ENCODE results near the gene SNRK.

Gene SNRK

DNA sequence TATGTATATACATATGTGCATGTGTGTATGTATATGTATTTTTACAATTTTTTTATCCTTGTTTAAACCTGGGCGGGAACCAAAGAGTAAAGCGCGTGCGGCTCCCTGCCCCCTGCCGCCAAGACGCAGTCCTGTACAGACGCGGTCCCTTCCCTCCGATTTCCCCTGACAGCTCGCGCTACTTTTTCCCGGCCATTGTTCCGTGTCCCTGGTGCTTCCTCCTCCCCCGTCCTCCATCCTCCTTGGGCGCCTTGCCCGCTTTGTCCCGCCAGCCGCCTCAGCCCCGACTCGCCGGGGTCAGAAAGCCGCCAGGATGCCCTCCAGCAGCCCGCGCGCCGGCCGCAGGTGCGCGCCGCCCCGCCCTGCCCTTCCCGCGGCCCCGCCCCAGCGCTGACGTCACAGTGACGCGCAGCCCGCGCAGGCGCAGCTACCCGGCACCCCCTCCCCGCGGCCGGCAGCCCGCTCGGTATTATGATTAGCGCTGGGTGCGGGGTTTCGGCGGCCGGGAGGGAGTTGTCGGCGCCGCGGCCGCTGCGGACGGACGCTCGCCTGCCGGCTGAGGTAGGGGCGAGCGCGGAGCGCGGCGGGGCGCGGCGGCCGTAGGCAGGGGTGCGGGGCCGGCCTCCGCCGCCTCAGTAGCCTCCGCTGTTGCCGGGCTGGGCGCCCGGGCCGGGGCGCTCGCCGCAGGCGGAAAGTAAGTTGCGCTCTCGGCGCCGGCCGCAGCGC lies at the start of gene SNRK:
TSS of gene SNRK (plus strand) at position 426 of the 726 bp plus-strand sequence. CDS start 16,664 bp downstream, outside the sequence.
- DNase-seq, result peak; percentile 94 to 97

DNA sequence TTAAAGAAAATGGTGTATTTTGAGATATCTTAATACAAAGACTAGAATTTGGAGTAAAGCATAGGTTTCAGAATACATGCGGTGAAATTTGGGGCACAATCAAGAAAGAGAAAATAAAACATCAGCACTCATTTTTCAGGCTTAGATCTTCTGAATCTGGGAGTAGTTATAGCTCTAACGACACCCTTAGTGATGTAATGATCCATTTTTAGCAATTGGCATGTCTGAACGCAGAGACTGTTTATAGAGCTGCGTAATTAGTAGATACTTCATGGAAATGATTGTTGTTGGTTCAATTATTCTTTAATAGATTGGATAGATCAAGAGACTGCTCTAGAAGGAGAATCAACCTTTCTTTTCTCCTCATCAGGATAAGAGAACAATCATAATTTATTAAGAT lies 47.5 kb upstream of the SNRK start:
- DNase-seq, result no peak

- no peak for DNase-seq
These were observed 46.6 kb upstream of the SNRK start for GRCh38 chr3:43239755-43240154.

- no peak for DNase-seq
These were observed 42.5 kb upstream of the SNRK start for GRCh38 chr3:43243590-43244587.

GRCh38 chr3:43244694-43245093 lies 41.6 kb upstream of the SNRK start:
- no peak for DNase-seq

DNA sequence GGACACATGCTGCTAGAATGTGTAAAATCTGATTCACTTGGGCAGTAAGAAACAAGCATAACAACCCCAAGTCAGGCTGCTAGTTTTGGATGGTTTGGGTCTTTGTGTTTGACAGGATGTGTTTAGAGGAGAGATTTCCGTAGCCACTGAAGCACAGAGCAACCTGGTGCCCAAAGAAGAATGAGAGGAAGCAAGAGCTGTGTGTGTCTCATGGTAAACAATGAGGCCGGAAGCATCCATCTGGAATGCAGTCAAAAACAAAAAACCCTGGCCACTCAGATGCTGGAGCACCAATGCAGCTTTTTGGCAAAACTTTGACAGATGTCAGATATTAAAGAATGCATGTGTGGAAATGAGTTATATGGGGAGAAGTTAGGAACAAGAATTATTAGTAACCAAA lies 39.4 kb upstream of the SNRK start:
- DNase-seq, result no peak

DNA sequence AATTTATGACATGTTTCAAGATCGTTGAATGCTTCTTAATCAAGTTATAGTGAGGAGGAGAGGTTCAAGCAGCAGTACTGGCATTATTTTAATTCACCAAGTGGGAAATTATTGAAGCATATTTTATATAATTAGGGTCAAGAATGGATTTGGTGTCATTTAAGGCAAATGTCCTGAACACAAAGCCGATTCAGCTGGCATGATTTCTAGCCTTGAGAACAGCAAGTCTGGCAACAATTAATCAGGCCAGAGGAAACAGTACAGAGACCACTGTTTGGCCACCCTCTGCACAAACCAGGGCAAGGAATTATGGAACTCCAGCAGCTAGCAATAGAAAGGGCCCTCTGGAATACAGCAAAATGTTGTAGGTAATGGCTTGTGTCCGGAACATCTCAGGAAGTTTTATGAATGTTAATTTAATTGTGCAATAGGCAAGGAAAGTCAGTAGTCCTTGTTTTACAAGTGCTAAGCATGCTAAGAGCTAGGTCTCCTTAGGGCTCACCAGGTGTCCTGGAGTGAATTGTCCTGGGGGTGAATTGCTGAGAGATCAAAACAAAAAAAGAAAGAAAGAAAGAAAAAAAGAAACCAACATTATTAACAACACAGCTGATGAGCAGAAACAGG lies 38.7 kb upstream of the SNRK start:
- no peak for DNase-seq

- no peak for DNase-seq
These were observed 38.2 kb upstream of the SNRK start for GRCh38 chr3:43248185-43248583.

DNA sequence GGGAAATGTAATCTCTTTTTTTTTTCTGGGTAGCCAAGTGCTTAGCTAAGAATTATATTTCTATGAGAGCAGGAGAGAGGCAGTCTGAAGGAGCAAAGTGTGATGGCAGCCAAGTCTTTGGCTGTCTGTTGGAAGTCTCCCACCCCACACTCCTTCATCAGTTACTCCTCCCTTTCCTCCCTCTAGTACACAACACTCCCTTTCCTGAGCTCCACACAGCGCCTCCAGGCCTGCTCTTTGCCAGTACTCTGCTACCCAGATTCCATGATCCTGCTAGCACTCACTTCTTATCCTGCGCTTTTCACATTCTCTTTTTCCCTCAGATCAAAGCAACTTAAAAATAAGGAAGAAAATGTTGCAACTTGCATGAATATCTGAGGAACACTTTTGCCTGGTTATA lies 37.4 kb upstream of the SNRK start:
- DNase-seq, result no peak

GRCh38 chr3:43249405-43249804 lies 36.9 kb upstream of the SNRK start:
- no peak for DNase-seq

DNA sequence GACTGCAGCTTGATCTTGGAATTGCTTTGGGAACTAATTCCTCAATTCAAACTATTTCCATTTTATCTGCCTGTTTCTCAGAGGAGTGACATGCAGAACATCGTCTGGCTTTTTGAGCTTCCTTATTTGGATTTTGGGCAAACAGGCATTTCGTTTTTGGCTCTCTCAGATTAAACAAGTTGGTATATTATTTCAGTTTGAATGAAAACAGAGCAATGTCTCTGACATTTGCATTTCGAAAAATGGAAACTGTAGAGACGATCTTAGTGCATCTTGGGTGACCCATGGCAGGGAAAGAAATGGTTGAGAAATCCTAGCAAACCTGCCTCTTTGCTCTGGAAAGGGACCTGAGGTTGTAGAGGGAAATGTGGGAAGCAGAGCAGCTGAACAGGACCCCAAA lies 33.0 kb upstream of the SNRK start:
- DNase-seq, result no peak

DNA sequence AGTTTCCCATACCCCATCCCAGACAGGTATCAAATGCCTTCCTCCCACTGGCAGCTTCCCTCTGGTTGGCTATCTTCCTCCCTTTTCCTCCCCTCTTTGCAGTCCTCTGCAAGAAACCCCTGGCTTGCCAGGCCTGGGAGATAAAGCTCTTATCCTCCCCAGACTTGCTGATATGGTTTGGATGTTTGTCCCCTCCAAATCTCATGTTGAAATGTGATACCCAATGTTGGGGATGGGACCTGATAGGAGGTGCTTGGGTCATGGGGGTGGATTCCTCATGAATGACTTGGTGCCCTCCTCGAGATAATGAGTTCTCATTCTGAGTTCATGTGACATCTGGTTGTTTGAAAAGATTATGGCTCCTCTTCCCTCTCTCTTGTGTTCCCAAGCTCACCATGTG lies 32.2 kb upstream of the SNRK start:
- DNase-seq, result no peak

DNA sequence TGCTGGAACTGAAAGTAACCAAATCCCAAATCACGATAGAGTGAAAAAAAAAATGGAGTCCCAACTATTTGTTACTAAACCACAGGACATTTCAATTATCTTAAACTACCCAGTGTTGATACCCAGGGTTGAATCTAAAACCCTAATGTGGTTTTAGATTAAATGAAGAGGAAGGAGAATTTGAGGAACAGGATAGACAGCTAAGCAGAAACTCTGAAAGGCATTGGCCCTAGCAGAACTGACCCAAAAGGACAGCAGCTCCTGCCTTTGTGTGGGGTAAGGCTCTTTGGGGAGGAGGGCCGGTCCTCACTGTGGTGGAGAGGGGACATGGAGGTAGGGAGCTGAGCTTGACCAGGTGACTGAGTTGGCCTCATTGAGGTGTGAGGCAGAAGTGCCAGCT lies 30.7 kb upstream of the SNRK start:
- no peak for DNase-seq

GRCh38 chr3:43256714-43257461 lies 29.5 kb upstream of the SNRK start:
- DNase-seq, result no peak

DNA sequence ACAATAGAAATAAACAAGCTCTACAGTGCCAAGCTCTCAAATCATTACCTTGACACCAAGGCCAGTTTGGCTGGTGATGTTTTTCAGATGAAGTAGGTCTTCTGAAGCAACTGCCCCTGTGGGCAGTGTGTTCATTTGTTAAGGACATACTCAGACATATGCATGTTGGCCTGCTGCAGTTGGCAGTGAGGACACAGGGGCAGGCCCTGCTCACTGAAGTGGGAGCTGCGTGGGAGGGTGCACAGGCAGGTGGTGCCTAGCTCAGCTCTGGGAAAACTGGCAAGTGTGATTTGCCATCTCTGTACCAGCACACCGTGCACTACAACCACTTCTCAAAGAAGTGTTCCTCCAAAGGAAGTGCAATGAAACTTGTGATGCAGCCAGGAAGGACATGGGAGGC lies 28.5 kb upstream of the SNRK start:
- no peak for DNase-seq

DNA sequence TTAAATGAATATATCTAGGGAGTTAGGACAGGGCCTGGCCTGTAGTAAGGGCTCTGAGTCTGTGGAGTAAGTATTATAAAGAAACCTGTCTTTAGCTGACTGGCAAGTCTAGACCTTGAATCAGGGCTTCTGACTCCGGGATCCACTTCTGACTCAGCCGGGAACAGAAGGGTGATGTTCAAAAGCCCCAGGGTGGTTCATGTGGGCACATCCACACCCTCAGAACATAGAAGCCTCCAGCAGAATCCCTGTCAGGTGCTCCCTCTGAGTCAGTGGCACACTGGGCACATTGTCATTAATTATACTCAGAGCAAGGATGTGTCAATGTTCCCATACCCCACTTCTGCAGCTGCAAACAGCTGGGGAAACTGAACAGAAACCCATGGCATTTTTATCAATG lies 26.7 kb upstream of the SNRK start:
- no peak for DNase-seq

DNA sequence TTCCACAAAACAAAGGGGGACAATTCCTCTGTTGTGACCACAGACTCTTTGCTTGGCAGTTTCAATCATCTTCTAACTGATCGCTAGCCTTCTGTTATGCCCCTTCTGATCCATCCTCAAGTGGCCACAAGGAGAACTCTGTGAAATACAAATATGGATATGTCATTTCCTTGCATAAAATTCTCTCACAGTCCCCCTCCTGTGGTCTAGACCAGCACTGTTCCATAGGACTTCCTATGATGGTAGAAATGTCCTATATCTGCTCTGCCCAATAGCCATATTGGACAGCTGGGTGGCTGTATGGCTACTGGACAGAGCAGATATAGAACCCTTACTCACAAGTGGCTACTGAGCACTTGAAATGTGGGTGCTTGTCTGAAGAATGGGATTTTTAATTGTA lies 25.9 kb upstream of the SNRK start:
- DNase-seq, result no peak

GRCh38 chr3:43262194-43262593 lies 24.1 kb upstream of the SNRK start:
- DNase-seq, result no peak

- DNase-seq, result no peak
These were observed 19.9 kb upstream of the SNRK start for GRCh38 chr3:43266451-43266850.

GRCh38 chr3:43266995-43267394 lies 19.3 kb upstream of the SNRK start:
- no peak for DNase-seq

- no peak for DNase-seq
These were observed 17.7 kb upstream of the SNRK start for GRCh38 chr3:43268636-43269035.

GRCh38 chr3:43270078-43270477 lies 16.3 kb upstream of the SNRK start:
- no peak for DNase-seq

DNA sequence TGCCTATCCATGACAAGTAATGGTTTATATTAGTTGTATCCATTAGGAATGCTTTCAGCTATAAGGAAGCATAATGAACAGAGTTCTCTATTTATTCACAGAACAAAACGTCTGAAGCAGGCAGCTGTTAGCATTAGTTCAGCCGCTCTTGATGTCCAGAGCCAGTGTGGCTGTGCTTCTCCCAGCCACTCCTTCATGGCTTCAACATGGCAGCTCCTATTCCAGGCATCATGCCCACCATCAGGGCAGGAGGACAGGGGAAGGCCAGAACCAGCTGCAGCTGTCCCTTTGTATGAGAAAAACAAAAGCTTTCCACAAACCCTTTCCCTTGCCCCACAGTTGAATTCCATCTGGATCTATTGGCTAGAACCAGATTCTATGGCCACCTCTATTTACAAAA lies 12.9 kb upstream of the SNRK start:
- no peak for DNase-seq
